Panc1 (cell line): ENCODE data around the gene APBB2. TPM values are rescaled to one million over a fixed set of nuclear protein-coding genes. Genes with fewer than 3 reads are reported as not detected.

ENCODE experiments used
- ATAC-seq: fragments of 200-7000 bp; cut with Tn5 transposase; 2 replicates; pipeline ENCODE4 v1.9.1; 2020; ENCODE audit warnings: mild to moderate bottlenecking, moderate library complexity
- BruUV-seq: library from RNA; stranded (reverse); fragments of 400-500 nt; replicated peaks from 2 replicates; lab custom pipeline; 2021; lab: Mats Ljungman, UMichigan
- CTCF ChIA-PET: fragments of 300-600 bp; sonication (Branson Sonifier 250); formaldehyde crosslinking; loops from one replicate; lab custom pipeline; 2022; ENCODE audit warnings: antibody characterized with exemption; lab: Charles Lee
- POLR2A ChIA-PET: fragments of 300-600 bp; sonication (Branson Sonifier 250); formaldehyde crosslinking; loops from one replicate; lab custom pipeline; 2022; ENCODE audit warnings: antibody characterized with exemption; lab: Charles Lee
- DNase-seq: peaks from one replicate; pipeline ENCODE4 v3.0.0-alpha.2; 2010; ENCODE audit warnings: low read depth, low spot score
- H3K27ac ChIP-seq: 2 replicates; pipeline ENCODE4 v1.5.1; 2011; ENCODE audit warnings: mild to moderate bottlenecking, low read length, inconsistent platforms
- H3K27me3 ChIP-seq: fragments of 200-500 bp; sonication (Bioruptor generic); 2 replicates; pipeline ENCODE4 v1.6.0; 2014; ENCODE audit warnings: low read length, inconsistent platforms; ENCODE audit not compliant: control insufficient read depth, insufficient read depth
- H3K36me3 ChIP-seq: fragments of 200-500 bp; sonication (Bioruptor generic); 2 replicates; pipeline ENCODE4 v1.5.1; 2014; ENCODE audit warnings: inconsistent platforms, mild to moderate bottlenecking, low read length, moderate library complexity; ENCODE audit not compliant: control insufficient read depth, insufficient read depth
- H3K4me1 ChIP-seq: 2 replicates; pipeline ENCODE4 v1.5.1; 2011; ENCODE audit warnings: inconsistent platforms, mild to moderate bottlenecking, low read length, moderate library complexity; ENCODE audit not compliant: control insufficient read depth, insufficient read depth
- H3K4me3 ChIP-seq, 2 experiments: 2 replicates each; pipeline ENCODE4 v1.5.1; 2011 to 2012; ENCODE audit warnings: low read depth in 2 of 2, low read length in 2 of 2, mild to moderate bottlenecking in 2 of 2, inconsistent platforms in 1 of 2, moderate library complexity in 1 of 2
- H3K9me3 ChIP-seq: fragments of 200-500 bp; sonication (Bioruptor generic); 2 replicates; pipeline ENCODE4 v1.5.1; 2014; ENCODE audit warnings: low read depth, mild to moderate bottlenecking, inconsistent platforms, low read length, moderate library complexity; ENCODE audit not compliant: control insufficient read depth, insufficient read depth
- POLR2AphosphoS5 ChIP-seq: IDR thresholded peaks from 2 replicates; pipeline ENCODE4 v1.6.1; 2012; ENCODE audit warnings: mild to moderate bottlenecking, low read depth, low read length, moderate library complexity
- REST ChIP-seq, 2 experiments: IDR thresholded peaks; 2 replicates each; pipeline ENCODE4 v1.6.1; 2011 to 2012; ENCODE audit warnings: low read depth in 2 of 2, control low read depth in 1 of 2, low read length in 1 of 2, mild to moderate bottlenecking in 1 of 2, moderate library complexity in 1 of 2; ENCODE audit not compliant: insufficient read depth in 1 of 2
- SIN3A ChIP-seq: IDR thresholded peaks from 2 replicates; pipeline ENCODE4 v1.6.1; 2012; ENCODE audit warnings: low read depth, mild to moderate bottlenecking, low read length, moderate library complexity, borderline replicate concordance; ENCODE audit not compliant: insufficient read depth
- TCF7L2 ChIP-seq: IDR thresholded peaks from 2 replicates; pipeline ENCODE4 v1.6.1; 2011; ENCODE audit warnings: mild to moderate bottlenecking, low read depth, low read length, inconsistent platforms
- in situ Hi-C: cut with HindIII; loops from 2 replicates; pipeline ENCODE4 v1.10.0; 2016; ENCODE audit warnings: low sequenced_read_pairs, low pct_unique_long_range_greater_than_20kb
- intact Hi-C: fragments of 100-400 bp; cut with micrococcal nuclease; formaldehyde crosslinking; loops from one replicate; pipeline ENCODE4 v1.10.0; 2022; ENCODE audit not compliant: unreplicated experiment
- total RNA-seq: library from RNA; stranded (reverse); gene quantifications from one replicate; pipeline ENCODE4 v1.2.1, GENCODE V29; 2021; ENCODE audit not compliant: unreplicated experiment

Gene APBB2
- total RNA-seq, 1 experiment from 2014 or later = 27.1 TPM

- TF ChIP-seq SIN3A = no peak
- TF ChIP-seq TCF7L2 = no peak
- TF ChIP-seq REST (IDR thresholded peaks at IDR 0.05; ENCODE audit: insufficient read depth in 1 of 2, low read depth in 2 of 2, low read length in 1 of 2) = no peak
- TF ChIP-seq POLR2AphosphoS5 = no peak
- ATAC-seq (no peak), DNase-seq (no peak)
- Histone ChIP-seq H3K4me1 (no peaks in the 10 kb centered on the region), H3K27me3 (no peaks in the 10 kb centered on the region), H3K4me3 (no peak overlapping the region), H3K36me3 (no peaks in the 10 kb centered on the region), H3K9me3 (no peaks in the 10 kb centered on the region), H3K27ac (no peak overlapping the region)
- POLR2A ChIA-PET = no interaction called here
- in situ Hi-C loops = no loop called here
- BruUV-seq = no TSS peak
- CTCF ChIA-PET = no interaction called here
- intact Hi-C loops = no loop called here
Observed at GRCh38 chr4:40763228-40763716, 451.1 kb downstream of the APBB2 start.

Other genes with a start within 250 kb of the APBB2 start
- gene UCHL1, start 42.4 kb upstream of the APBB2 start, total RNA-seq = 0.74 TPM